ENCODE measurements around the gene CYP4F22. TPM values are rescaled to one million over a fixed set of nuclear protein-coding genes. Genes with fewer than 3 reads are reported as not detected.
"Not testable (repeated sequence)": the region's sequence is repeated elsewhere in the genome, so short reads cannot be mapped to it uniquely, and the experiment has no call there.

CYP4F22 gene
- total RNA-seq, 1 donor from 2014 or later = not detected

DNA sequence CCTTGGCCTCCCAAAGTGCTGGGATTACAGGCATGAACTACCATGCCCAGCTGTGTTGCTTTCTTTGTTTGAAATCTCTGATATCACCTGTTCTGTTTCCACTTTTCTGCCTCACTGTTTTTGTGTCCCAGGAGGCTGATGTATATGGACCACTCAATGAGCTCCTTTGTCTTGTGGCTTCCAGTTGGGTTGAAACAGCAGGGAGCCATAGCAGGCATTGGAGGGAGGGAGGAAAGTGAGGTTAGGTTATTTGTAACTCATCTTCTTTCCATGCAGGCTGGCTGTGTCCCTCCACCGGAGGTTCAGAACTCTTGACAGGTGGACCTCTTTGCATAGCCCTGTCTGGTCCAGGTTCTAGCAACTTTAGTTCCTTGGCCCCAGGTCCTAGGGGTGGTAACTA is 6.1 kb upstream of the CYP4F22 start:
- H3K9me3 Mint-ChIP-seq = peaks cover 4% of the 10 kb centered on the region
- TF ChIP-seq, protein P1, sequence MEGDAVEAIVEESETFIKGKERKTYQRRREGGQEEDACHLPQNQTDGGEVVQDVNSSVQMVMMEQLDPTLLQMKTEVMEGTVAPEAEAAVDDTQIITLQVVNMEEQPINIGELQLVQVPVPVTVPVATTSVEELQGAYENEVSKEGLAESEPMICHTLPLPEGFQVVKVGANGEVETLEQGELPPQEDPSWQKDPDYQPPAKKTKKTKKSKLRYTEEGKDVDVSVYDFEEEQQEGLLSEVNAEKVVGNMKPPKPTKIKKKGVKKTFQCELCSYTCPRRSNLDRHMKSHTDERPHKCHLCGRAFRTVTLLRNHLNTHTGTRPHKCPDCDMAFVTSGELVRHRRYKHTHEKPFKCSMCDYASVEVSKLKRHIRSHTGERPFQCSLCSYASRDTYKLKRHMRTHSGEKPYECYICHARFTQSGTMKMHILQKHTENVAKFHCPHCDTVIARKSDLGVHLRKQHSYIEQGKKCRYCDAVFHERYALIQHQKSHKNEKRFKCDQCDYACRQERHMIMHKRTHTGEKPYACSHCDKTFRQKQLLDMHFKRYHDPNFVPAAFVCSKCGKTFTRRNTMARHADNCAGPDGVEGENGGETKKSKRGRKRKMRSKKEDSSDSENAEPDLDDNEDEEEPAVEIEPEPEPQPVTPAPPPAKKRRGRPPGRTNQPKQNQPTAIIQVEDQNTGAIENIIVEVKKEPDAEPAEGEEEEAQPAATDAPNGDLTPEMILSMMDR (conservative IDR thresholded peaks at IDR 0.05) = no peak
- H3K36me3 Mint-ChIP-seq = no peaks in the 10 kb centered on the region

DNA sequence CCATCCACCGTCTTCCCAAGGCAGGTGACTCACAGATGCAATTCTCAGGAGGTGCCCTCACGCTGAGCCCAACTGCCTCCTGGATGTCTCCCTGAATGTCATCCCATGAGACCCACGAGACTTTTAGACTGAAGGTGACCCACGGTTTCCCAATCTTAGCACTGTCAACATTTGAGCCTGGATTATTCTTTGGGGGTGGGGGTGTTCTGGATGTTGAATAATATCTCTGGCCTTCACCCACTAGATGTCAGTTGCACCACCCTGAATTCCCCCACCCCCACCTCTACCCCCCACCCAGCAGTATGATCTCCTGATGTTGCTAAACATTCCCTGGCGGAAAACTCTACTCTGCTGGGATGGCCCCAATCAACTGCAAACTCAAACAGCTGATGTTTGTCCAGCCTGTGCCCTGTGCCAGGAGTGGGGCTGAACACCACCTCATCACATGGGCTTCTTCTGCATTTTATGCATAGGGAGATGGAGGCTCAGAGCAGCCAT is 2.2 kb upstream of the CYP4F22 start:
- Mint-ChIP-seq H3K27ac (no peak overlapping the region), H3K9me3 (peaks cover 4% of the 10 kb centered on the region)
- TF ChIP-seq, protein P1 (conservative IDR thresholded peaks at IDR 0.05) = no peak

More for the DNA sequence above, 6.1 kb upstream of the CYP4F22 start:
- Mint-ChIP-seq H3K4me3 (no peak overlapping the region), H3K27me3 (no peaks in the 10 kb centered on the region), H3K27ac (no peak overlapping the region), H3K4me1 (ENCODE audit: unreplicated experiment) (no peaks in the 10 kb centered on the region)
- no peak for DNase-seq (ENCODE audit: extremely low spot score, unreplicated experiment)

DNA sequence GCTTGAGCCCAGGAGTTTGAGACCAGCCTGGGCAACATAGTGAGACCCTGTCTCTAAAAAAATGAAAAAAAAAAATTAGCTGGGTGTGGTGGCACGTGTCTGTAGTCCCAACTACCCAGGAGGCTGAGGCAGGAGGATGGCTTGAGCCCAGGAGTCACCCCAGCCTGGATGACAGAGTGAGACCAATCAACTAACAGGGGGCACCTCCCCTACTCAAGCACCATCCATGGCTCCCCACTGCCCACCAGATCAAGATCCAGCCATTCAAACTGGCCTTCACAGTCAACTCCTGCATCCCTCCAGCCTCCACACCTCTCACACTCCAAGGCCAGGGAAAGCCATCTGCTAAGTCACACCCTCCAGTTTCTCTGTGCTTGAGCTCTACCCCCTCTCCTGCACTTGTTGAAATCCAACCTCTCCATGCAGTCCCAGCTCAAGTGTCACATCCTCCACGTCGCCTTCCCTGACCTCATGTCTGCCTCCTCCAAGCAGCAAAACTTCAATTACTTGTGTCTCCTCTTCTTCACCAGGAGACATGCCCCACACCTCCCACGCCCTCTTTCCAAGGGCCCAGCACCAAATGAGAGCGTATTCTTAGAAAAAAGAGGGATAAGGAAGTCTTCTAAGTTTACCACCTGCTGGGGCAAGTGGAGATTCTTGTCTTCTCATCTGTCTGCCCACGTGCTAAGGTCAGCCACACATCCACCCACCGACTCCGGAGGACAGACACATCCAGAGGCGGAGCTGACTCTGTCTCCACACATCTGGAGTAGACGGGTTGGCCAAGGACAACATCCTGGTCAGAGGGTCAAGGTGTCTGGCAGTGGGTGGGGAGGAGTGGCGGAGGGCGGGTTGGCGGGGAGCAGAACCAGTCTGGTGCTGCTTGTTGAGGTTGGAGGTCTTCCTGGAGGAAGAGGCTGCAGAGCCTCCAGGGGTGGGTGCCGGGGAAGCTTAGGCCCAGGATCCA is 974 bp upstream of the CYP4F22 start:
- TF ChIP-seq, protein P1 (conservative IDR thresholded peaks at IDR 0.05) = no peak
- Mint-ChIP-seq H3K27me3 (no peaks in the 10 kb centered on the region), H3K27ac (no peak overlapping the region), H3K4me3 (no peak overlapping the region), H3K4me1 (ENCODE audit: unreplicated experiment) (no peaks in the 10 kb centered on the region), H3K9me3 (peaks cover 4% of the 10 kb centered on the region), H3K36me3 (no peaks in the 10 kb centered on the region)
- no peak for DNase-seq (ENCODE audit: extremely low spot score, unreplicated experiment)

More for the DNA sequence above, 2.2 kb upstream of the CYP4F22 start:
- no peak for DNase-seq (ENCODE audit: extremely low spot score, unreplicated experiment)
- Mint-ChIP-seq H3K4me3 (no peak overlapping the region), H3K27me3 (no peaks in the 10 kb centered on the region), H3K36me3 (no peaks in the 10 kb centered on the region), H3K4me1 (ENCODE audit: unreplicated experiment) (no peaks in the 10 kb centered on the region)

DNA sequence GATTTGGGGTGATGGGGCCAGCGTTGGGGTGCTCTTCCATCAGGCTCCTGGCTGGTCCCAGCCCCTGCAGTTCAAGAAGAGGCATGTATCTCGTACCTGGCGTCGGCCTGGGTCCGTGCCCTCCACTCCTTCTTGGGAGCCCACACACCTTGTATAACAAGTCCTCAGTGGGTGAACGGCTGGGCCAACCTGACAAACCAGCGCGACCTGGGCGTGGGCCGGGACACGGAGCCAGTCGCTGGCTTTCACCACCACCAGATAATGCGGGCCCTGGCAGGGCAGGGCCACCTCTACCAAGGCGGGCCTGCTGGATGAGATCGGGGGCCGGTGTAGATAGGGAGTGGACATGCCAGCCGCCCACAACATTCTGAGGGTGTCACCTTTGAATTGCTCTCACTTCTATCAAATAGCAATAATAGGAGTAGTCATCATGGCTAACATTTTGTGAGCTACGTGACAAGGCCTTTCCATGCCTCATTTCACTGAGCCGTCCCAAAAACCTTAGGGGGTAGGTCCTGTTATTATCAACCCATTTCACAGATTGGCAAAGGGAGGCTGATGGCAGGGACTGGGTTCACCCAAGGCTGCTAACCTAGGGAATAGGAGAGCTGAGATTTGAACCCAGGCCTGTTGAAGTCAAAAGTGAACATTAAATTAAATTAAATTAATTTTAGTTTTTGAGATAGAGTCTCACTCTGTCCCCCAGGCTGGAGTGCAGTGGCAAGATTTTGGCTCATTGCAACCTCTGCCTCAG is 3.5 kb downstream of the CYP4F22 start:
- Mint-ChIP-seq H3K4me1 (ENCODE audit: unreplicated experiment) (no peaks in the 10 kb centered on the region), H3K36me3 (no peaks in the 10 kb centered on the region), H3K9me3 (no peaks in the 10 kb centered on the region), H3K4me3 (no peak overlapping the region), H3K27ac (no peak overlapping the region), H3K27me3 (no peaks in the 10 kb centered on the region)
- no peak for DNase-seq (ENCODE audit: extremely low spot score, unreplicated experiment)
- TF ChIP-seq, protein P1 (conservative IDR thresholded peaks at IDR 0.05) = no peak

DNA sequence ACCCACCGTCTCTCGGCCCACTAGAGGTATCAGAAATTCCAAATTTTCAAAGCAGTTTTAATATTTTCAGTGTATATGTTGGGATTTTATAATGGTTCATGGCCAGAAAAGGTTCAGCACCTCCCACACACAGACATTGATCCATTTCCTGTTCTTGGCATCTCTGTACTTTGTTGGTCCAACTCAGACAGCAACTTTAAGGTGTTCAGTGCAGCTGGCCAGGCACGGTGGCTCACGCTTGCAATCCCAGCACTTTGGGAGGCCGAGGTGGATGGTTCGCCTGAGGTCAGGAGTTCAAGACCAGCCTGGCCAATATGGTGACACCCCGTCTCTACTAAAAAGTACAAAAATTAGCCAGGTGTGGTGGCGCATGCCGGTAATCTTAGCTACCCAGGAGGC is 6.9 kb downstream of the CYP4F22 start:
- H3K4me3 Mint-ChIP-seq; H3K27ac Mint-ChIP-seq; H3K27me3 Mint-ChIP-seq; H3K4me1 Mint-ChIP-seq (ENCODE audit: unreplicated experiment); H3K36me3 Mint-ChIP-seq; DNase-seq (ENCODE audit: extremely low spot score, unreplicated experiment); H3K9me3 Mint-ChIP-seq: not testable (repeated sequence)

Measured in type B pancreatic cell (in vitro differentiated cells).